SU-DHL-6 (cell line): ENCODE results near the gene MS4A10.

ENCODE experiments used
- H2AFZ ChIP-seq: fragments of 200-600 bp; sonication (generic); 2 replicates; pipeline ENCODE4 v1.6.1; 2014; ENCODE audit warnings: low read depth, mild to moderate bottlenecking, moderate library complexity, mixed read lengths, antibody characterized with exemption, low read length; ENCODE audit not compliant: severe bottlenecking
- H3F3A ChIP-seq: fragments of 200-600 bp; shearing (Covaris generic); 2 replicates; pipeline ENCODE4 v1.6.0; 2016; ENCODE audit warnings: antibody characterized with exemption, mild to moderate bottlenecking; ENCODE audit not compliant: insufficient read depth
- H3K27ac ChIP-seq: fragments of 200-600 bp; sonication (generic); 2 replicates; pipeline ENCODE4 v1.5.1; 2016; ENCODE audit warnings: low read depth, mild to moderate bottlenecking, low read length, moderate library complexity, mixed read lengths
- H3K27me3 ChIP-seq: fragments of 200-600 bp; sonication (generic), shearing (Covaris generic); 2 replicates; pipeline ENCODE4 v1.6.0; 2014; ENCODE audit warnings: mild to moderate bottlenecking, low read length
- H3K36me3 ChIP-seq: fragments of 200-600 bp; sonication (generic); 2 replicates; pipeline ENCODE4 v1.6.1; 2014; ENCODE audit warnings: mild to moderate bottlenecking, low read length, mixed read lengths
- H3K4me2 ChIP-seq: fragments of 300-600, 200-600 bp; shearing (Covaris generic), sonication (generic); 2 replicates; pipeline ENCODE4 v1.6.0; 2014; ENCODE audit warnings: low read length, low read depth, mild to moderate bottlenecking; ENCODE audit not compliant: poor library complexity, severe bottlenecking
- H3K4me3 ChIP-seq: fragments of 200-600 bp; sonication (generic); 2 replicates; pipeline ENCODE4 v1.5.1; 2014; ENCODE audit warnings: antibody characterized with exemption, low read length, mild to moderate bottlenecking, mixed read lengths; ENCODE audit not compliant: insufficient read depth, poor library complexity, severe bottlenecking
- H3K79me2 ChIP-seq: fragments of 200-600 bp; sonication (generic); 2 replicates; pipeline ENCODE4 v1.6.1; 2014; ENCODE audit warnings: mild to moderate bottlenecking, low read length, moderate library complexity; ENCODE audit not compliant: insufficient read depth
- H3K9ac ChIP-seq: fragments of 200-600 bp; sonication (generic); 2 replicates; pipeline ENCODE4 v1.7.0; 2014; ENCODE audit warnings: mild to moderate bottlenecking, low read length
- H3K9me2 ChIP-seq: fragments of 200-600 bp; sonication (generic); replicated peaks from 2 replicates; pipeline ENCODE4 v1.6.1; 2014; ENCODE audit warnings: low read length; ENCODE audit not compliant: insufficient read depth
- H3K9me3 ChIP-seq: fragments of 200-600 bp; sonication (generic); 2 replicates; pipeline ENCODE4 v1.6.1; 2014; ENCODE audit warnings: low read length, mixed read lengths; ENCODE audit not compliant: insufficient read depth
- H4K20me1 ChIP-seq: fragments of 200-600 bp; sonication (generic); 2 replicates; pipeline ENCODE4 v1.6.1; 2014; ENCODE audit warnings: low read depth, mild to moderate bottlenecking, antibody characterized with exemption, low read length, moderate library complexity, mixed read lengths
- CTCF ChIP-seq: fragments of 200-600 bp; sonication (generic); IDR thresholded peaks from one replicate; pipeline ENCODE4 v1.5.1; 2017; ENCODE audit warnings: antibody characterized with exemption, mild to moderate bottlenecking, low read length, moderate library complexity; ENCODE audit not compliant: insufficient read depth, poor library complexity, severe bottlenecking
- EZH2phosphoT487 ChIP-seq: fragments of 200-600 bp; sonication (generic), shearing (Covaris generic); conservative IDR thresholded peaks from 2 replicates; pipeline ENCODE4 v1.6.1; 2018; ENCODE audit warnings: mild to moderate bottlenecking, antibody characterized with exemption, low read length, moderate library complexity, mixed read lengths

The MS4A10 gene

GRCh38 chr11:60844870-60845221 is 59.7 kb downstream of the MS4A10 start:
- no peaks in the 10 kb centered on the region for H3K9me2 ChIP-seq
- H3K4me3 ChIP-seq: peak overlapping the region; percentile 94
- no peaks in the 10 kb centered on the region for H3K27me3 ChIP-seq
- no peak overlapping the region for H2AFZ ChIP-seq
- H3K9me3 ChIP-seq: no peaks in the 10 kb centered on the region
- no peak for TF ChIP-seq CTCF
- H3F3A ChIP-seq: no peaks in the 10 kb centered on the region
- no peak overlapping the region for H3K27ac ChIP-seq
- H3K9ac ChIP-seq: peak overlapping the region; percentile 86
- H3K36me3 ChIP-seq: no peaks in the 10 kb centered on the region
- peak overlapping the region; percentile 71 for H3K4me2 ChIP-seq
- H3K79me2 ChIP-seq: peaks cover 44% of the 10 kb centered on the region
- H4K20me1 ChIP-seq: no peaks in the 10 kb centered on the region

- no peaks in the 10 kb centered on the region for H3K36me3 ChIP-seq
- H3K9me3 ChIP-seq: no peaks in the 10 kb centered on the region
- H4K20me1 ChIP-seq: no peaks in the 10 kb centered on the region
- H3K79me2 ChIP-seq: peaks cover 44% of the 10 kb centered on the region
- H3K27ac ChIP-seq: no peak overlapping the region
- H3K4me2 ChIP-seq: peak overlapping the region; percentile 71
- no peaks in the 10 kb centered on the region for H3K27me3 ChIP-seq
- no peak overlapping the region for H2AFZ ChIP-seq
- peak overlapping the region; percentile 86; the same call in 1 of the 2 replicates for H3K9ac ChIP-seq
- no peak overlapping the region for H3K4me3 ChIP-seq
- TF ChIP-seq EZH2phosphoT487: no peak
- TF ChIP-seq CTCF: no peak
- H3K9me2 ChIP-seq: no peaks in the 10 kb centered on the region
- H3F3A ChIP-seq: no peaks in the 10 kb centered on the region
These were observed 60.2 kb downstream of the MS4A10 start for GRCh38 chr11:60845338-60845737.

- no peak overlapping the region for H2AFZ ChIP-seq
- H4K20me1 ChIP-seq: no peaks in the 10 kb centered on the region
- no peaks in the 10 kb centered on the region for H3K9me3 ChIP-seq
- TF ChIP-seq CTCF: no peak
- TF ChIP-seq EZH2phosphoT487: no peak
- no peak overlapping the region for H3K9ac ChIP-seq
- H3K36me3 ChIP-seq: no peaks in the 10 kb centered on the region
- no peak overlapping the region for H3K4me2 ChIP-seq
- H3F3A ChIP-seq: no peaks in the 10 kb centered on the region
- no peaks in the 10 kb centered on the region for H3K9me2 ChIP-seq
- no peak overlapping the region for H3K27ac ChIP-seq
- no peak overlapping the region for H3K4me3 ChIP-seq
- no peaks in the 10 kb centered on the region for H3K27me3 ChIP-seq
- H3K79me2 ChIP-seq: peaks cover 40% of the 10 kb centered on the region
These were observed 62.1 kb downstream of the MS4A10 start for GRCh38 chr11:60847281-60847680.

GRCh38 chr11:60847896-60848295 is 62.8 kb downstream of the MS4A10 start:
- peaks cover 34% of the 10 kb centered on the region for H3K79me2 ChIP-seq

More at GRCh38 chr11:60847896-60848295, 62.8 kb downstream of the MS4A10 start:
- no peaks in the 10 kb centered on the region for H3K36me3 ChIP-seq
- no peak overlapping the region for H3K9ac ChIP-seq
- H3K4me2 ChIP-seq: no peak overlapping the region
- TF ChIP-seq CTCF (no peak), EZH2phosphoT487 (no peak)
- H3K9me3 ChIP-seq: no peaks in the 10 kb centered on the region
- no peaks in the 10 kb centered on the region for H4K20me1 ChIP-seq
- no peak overlapping the region for H2AFZ ChIP-seq
- H3K27me3 ChIP-seq: no peaks in the 10 kb centered on the region
- no peaks in the 10 kb centered on the region for H3K9me2 ChIP-seq
- no peaks in the 10 kb centered on the region for H3F3A ChIP-seq
- H3K4me3 ChIP-seq: no peak overlapping the region
- H3K27ac ChIP-seq: no peak overlapping the region
